Measurements from ENCODE around the gene PLCB1.

The PLCB1 gene

DNA sequence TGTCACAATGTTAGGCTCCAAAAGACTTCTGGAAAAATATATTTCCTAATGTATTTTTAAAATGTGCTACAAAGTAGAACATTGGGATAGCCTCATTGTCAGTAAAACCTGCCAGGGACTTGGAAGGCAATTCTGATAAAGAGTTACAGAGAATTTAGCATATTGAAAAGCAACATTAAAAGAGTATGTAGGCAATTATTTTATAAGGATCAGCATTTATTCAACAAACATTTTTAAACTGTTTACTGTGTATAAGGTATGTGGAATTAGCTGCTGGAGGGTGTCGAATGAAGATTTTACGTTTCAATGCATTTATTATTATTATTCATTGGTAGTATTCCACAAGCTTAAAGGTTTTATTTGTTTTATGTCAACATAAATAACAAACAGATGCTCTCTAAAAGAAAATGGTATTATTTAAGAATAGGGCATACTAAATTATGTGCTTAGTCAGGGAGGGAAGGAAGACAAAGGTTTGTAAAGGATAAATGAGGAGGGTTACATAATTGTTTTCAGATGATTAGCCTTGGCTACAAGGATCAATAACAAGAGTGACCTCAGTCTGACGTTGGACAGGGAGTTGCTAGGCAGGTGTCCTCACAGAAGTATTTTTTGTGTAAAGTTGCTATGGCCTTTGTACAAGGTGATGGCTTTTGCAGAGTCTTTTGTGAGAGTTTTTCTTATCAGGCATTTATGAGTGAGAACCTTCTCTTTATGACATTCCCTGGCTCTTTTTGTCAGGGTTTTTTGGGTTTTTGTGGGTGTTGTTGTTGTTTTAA lies 623.5 kb downstream of the PLCB1 start:
- no peak for TF ChIP-seq CTCF (IDR thresholded peaks at IDR 0.05; ENCODE audit: extremely low read depth, missing control alignments)
- no peak for DNase-seq (ENCODE audit: low spot score)

DNA sequence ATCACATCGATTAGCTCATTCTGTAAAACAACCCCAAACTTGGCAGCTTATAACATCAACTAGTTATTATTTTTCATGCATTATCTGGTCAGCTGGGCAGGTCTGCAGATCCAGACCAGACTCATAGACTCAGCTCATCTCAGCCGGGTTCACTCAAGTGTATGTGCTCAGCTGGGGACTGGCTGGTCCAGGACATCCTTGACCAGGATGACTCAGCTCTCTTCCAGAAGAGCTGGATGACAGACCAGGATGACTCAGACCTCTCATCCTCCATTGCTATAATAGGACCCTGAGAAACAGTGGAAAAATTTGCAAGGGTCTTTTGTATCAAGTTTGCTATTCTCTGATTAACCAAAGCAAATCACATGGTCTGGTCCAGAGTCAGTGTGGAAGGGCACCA lies 624.3 kb downstream of the PLCB1 start:
- no peak for TF ChIP-seq CTCF (IDR thresholded peaks at IDR 0.05; ENCODE audit: extremely low read depth, missing control alignments)
- DNase-seq (ENCODE audit: low spot score) = no peak

- TF ChIP-seq CTCF (IDR thresholded peaks at IDR 0.05; ENCODE audit: extremely low read depth, missing control alignments) = no peak
- DNase-seq (ENCODE audit: low spot score) = no peak
These were observed 625.1 kb downstream of the PLCB1 start for GRCh38 chr20:8757146-8757545.

GRCh38 chr20:8764344-8764962 lies 632.4 kb downstream of the PLCB1 start:
- no peak for DNase-seq (ENCODE audit: low spot score)
- no peak for TF ChIP-seq CTCF (IDR thresholded peaks at IDR 0.05; ENCODE audit: extremely low read depth, missing control alignments)

DNA sequence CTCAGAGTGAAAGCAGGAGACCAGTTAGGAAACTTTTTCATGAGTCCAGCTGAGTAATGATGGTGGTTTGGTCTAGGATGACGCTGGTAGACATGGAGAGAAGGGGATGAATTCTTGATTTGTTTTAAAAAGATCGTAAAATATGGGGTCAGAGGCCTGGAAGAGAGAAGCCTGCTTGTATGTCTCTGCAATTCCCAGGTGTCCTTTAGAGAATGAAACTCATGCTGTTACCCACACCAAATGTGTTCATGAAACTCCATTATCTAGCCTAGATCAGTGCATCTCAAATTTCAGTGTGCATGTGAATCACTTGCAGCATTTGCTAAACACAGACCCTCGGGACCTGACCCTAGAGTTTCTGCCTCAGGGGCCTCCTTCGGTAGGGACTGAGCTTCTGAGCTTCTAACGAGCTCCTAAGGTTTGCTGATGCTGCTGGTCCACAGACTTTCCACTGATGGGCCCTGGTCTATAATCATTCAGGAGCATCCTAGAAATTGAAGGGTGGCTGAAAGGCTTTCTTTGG lies 634.9 kb downstream of the PLCB1 start:
- DNase-seq (ENCODE audit: low spot score) = no peak
- TF ChIP-seq CTCF (IDR thresholded peaks at IDR 0.05; ENCODE audit: extremely low read depth, missing control alignments) = no peak

DNA sequence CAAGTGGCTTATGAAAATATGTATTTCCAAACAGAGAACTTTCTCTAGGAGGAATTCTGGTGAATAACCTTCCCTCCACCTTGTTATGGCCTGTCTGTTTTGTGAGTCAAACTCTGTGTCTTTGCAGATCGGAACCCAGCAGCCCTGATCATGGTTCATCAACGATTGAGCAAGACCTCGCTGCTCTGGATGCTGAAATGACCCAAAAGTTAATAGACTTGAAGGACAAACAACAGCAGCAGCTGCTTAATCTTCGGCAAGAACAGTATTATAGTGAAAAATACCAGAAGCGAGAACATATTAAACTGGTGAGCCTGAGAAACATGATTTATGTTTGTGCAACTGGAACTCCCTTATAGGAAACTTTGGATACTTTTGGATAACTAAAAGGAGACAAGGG lies 642.3 kb downstream of the PLCB1 start:
- no peak for TF ChIP-seq CTCF (IDR thresholded peaks at IDR 0.05; ENCODE audit: extremely low read depth, missing control alignments)
- no peak for DNase-seq (ENCODE audit: low spot score)

GRCh38 chr20:8777911-8778310 lies 645.8 kb downstream of the PLCB1 start:
- DNase-seq (ENCODE audit: low spot score) = no peak
- no peak for TF ChIP-seq CTCF (IDR thresholded peaks at IDR 0.05; ENCODE audit: extremely low read depth, missing control alignments)

Data from GM20000 (cell line).